Loucy (cell line): ENCODE data around the gene GNAZ.

Experiments used
- CTCF ChIP-seq: fragments of 200-600 bp; sonication (generic); conservative IDR thresholded peaks from 2 replicates; pipeline ENCODE4 v1.5.1; 2014; ENCODE audit warnings: mild to moderate bottlenecking, antibody characterized with exemption, low read length
- EZH2phosphoT487 ChIP-seq: fragments of 200-600 bp; IDR thresholded peaks from 2 replicates; pipeline ENCODE4 v1.6.1; 2018; ENCODE audit warnings: antibody characterized with exemption, mild to moderate bottlenecking, moderate library complexity, borderline replicate concordance

GRCh38 chr22:23128269-23129108 lies 58.2 kb downstream of the GNAZ start:
- TF ChIP-seq CTCF (peak; percentile 89), EZH2phosphoT487 (no peak)
